ENCODE measurements around the gene NMUR2. TPM values are rescaled to one million over a fixed set of nuclear protein-coding genes. Genes with fewer than 3 reads are reported as not detected.

Gene NMUR2
- total RNA-seq, 1 experiment from 2014 or later = not detected

DNA sequence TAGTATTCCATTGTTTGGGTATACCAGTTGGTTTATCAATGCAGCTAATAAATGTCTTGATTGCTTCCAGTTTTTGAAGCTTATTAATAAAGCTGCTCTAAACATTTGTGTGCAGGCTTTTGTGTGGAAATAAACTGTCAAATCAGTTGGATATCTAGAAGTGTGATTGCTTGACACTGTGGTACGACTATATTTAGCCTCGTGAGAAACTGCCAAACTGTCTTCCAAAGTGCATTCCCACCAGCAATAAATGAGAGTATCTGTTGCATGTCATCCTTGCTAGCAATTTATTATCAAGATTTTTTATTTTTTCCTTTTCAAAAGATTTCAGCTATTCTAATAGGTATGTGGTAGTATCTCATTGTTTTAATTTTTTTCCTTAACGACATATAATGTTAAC is 37.5 kb downstream of the NMUR2 start:
- BruUV-seq (replicated peaks) = no TSS peak
- TF ChIP-seq, protein P1, sequence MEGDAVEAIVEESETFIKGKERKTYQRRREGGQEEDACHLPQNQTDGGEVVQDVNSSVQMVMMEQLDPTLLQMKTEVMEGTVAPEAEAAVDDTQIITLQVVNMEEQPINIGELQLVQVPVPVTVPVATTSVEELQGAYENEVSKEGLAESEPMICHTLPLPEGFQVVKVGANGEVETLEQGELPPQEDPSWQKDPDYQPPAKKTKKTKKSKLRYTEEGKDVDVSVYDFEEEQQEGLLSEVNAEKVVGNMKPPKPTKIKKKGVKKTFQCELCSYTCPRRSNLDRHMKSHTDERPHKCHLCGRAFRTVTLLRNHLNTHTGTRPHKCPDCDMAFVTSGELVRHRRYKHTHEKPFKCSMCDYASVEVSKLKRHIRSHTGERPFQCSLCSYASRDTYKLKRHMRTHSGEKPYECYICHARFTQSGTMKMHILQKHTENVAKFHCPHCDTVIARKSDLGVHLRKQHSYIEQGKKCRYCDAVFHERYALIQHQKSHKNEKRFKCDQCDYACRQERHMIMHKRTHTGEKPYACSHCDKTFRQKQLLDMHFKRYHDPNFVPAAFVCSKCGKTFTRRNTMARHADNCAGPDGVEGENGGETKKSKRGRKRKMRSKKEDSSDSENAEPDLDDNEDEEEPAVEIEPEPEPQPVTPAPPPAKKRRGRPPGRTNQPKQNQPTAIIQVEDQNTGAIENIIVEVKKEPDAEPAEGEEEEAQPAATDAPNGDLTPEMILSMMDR (conservative IDR thresholded peaks at IDR 0.05; ENCODE audit: low read depth, low read length) = no peak
- TF ChIP-seq EZH2 (IDR thresholded peaks at IDR 0.05; ENCODE audit: borderline replicate concordance, low read depth, low read length, poor library complexity, severe bottlenecking) = no peak
- Histone ChIP-seq H3K4me3 (ENCODE audit: low read depth, low read length, poor library complexity, severe bottlenecking) (no peak overlapping the region), H3K36me3 (ENCODE audit: insufficient read depth, low read length, poor library complexity, severe bottlenecking) (no peaks in the 10 kb centered on the region), H3K27me3 (replicated peaks; ENCODE audit: insufficient read depth, low read depth, low read length, poor library complexity) (no peaks in the 10 kb centered on the region), H3K4me1 (ENCODE audit: insufficient read depth, low read length, poor library complexity, severe bottlenecking) (no peaks in the 10 kb centered on the region), H3K9me3 (ENCODE audit: low read depth, low read length, poor library complexity, severe bottlenecking) (no peaks in the 10 kb centered on the region), H3K27ac (ENCODE audit: low read depth, low read length, poor library complexity, severe bottlenecking) (no peak overlapping the region)
- no peak for DNase-seq (ENCODE audit: low spot score)
- POLR2A ChIA-PET (ENCODE audit: low non-redundant PET) = no interaction called here
- CTCF ChIA-PET = no interaction called here
- intact Hi-C loops (cut with micrococcal nuclease; ENCODE audit: unreplicated experiment) = no loop called here

DNA sequence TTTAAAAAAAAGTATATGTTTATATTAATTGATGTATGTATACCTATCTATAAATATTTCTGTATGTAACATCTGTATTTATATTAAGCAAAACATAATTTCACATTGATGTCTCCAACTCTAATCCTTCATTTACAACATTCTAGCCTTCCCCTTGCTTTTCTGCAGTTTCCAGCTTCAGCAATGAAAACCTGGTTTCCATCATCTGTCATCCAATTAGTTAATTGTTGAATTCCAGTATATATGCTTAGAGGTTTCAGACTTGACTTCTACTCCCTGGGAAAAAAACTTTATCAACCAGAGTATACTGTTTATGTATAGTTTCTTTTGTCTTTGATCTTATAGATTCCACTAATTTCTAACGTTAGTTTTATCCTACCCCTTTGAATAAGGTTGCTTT is 38.4 kb downstream of the NMUR2 start:
- no peak for DNase-seq (ENCODE audit: low spot score)
- no peaks in the 10 kb centered on the region for H3K36me3 ChIP-seq (ENCODE audit: insufficient read depth, low read length, poor library complexity, severe bottlenecking)
- ChIA-PET CTCF (no interaction called here), POLR2A (ENCODE audit: low non-redundant PET) (no interaction called here)
- no peaks in the 10 kb centered on the region for H3K4me1 ChIP-seq (ENCODE audit: insufficient read depth, low read length, poor library complexity, severe bottlenecking)
- intact Hi-C loops (cut with micrococcal nuclease; ENCODE audit: unreplicated experiment) = no loop called here
- no peaks in the 10 kb centered on the region for H3K27me3 ChIP-seq (replicated peaks; ENCODE audit: insufficient read depth, low read depth, low read length, poor library complexity)
- H3K4me3 ChIP-seq (ENCODE audit: low read depth, low read length, poor library complexity, severe bottlenecking) = no peak overlapping the region
- no peak overlapping the region for H3K27ac ChIP-seq (ENCODE audit: low read depth, low read length, poor library complexity, severe bottlenecking)
- TF ChIP-seq EZH2 (IDR thresholded peaks at IDR 0.05; ENCODE audit: borderline replicate concordance, low read depth, low read length, poor library complexity, severe bottlenecking) = no peak
- TF ChIP-seq, protein P1 (conservative IDR thresholded peaks at IDR 0.05; ENCODE audit: low read depth, low read length) = no peak
- BruUV-seq (replicated peaks) = no TSS peak
- H3K9me3 ChIP-seq (ENCODE audit: low read depth, low read length, poor library complexity, severe bottlenecking) = no peaks in the 10 kb centered on the region

DNA sequence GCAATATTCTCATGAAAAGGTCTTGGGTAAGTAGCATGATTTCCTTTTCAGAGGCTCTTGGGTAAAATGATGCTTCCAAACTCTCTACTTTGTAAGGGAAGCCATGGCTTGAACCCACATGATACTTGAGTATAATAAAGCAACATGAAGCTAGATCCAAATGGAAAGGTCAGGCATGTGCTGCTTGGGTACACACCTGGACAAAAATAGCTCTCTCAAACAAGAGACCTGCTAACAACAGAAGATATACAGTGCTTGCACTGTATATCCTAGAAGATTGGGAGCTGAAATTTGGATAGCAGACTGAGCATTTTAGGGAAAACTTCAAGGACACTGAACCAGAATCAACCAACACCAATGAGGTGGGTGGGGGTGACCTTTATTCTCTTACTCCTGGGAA is 40.2 kb downstream of the NMUR2 start:
- Histone ChIP-seq H3K9me3 (ENCODE audit: low read depth, low read length, poor library complexity, severe bottlenecking) (no peaks in the 10 kb centered on the region), H3K36me3 (ENCODE audit: insufficient read depth, low read length, poor library complexity, severe bottlenecking) (no peaks in the 10 kb centered on the region), H3K4me3 (ENCODE audit: low read depth, low read length, poor library complexity, severe bottlenecking) (no peak overlapping the region), H3K27ac (ENCODE audit: low read depth, low read length, poor library complexity, severe bottlenecking) (no peak overlapping the region), H3K4me1 (ENCODE audit: insufficient read depth, low read length, poor library complexity, severe bottlenecking) (no peaks in the 10 kb centered on the region), H3K27me3 (replicated peaks; ENCODE audit: insufficient read depth, low read depth, low read length, poor library complexity) (no peaks in the 10 kb centered on the region)
- no peak for DNase-seq (ENCODE audit: low spot score)
- intact Hi-C loops (cut with micrococcal nuclease; ENCODE audit: unreplicated experiment) = no loop called here
- CTCF ChIA-PET = no interaction called here
- BruUV-seq (replicated peaks) = no TSS peak
- POLR2A ChIA-PET (ENCODE audit: low non-redundant PET) = no interaction called here
- TF ChIP-seq EZH2 (IDR thresholded peaks at IDR 0.05; ENCODE audit: borderline replicate concordance, low read depth, low read length, poor library complexity, severe bottlenecking) = no peak
- TF ChIP-seq, protein P1 (conservative IDR thresholded peaks at IDR 0.05; ENCODE audit: low read depth, low read length) = no peak
